Heart left ventricle (tissue), 16 donors: ENCODE data around the gene IGFBP7. TPM values are rescaled to one million over a fixed set of nuclear protein-coding genes. Genes with fewer than 3 reads are reported as not detected.
A peak's percentile ranks its signal among the peaks of the same experiment; 100 is the strongest.

Source experiments
- ATAC-seq, 4 donors: fragments of 200-7000 bp; cut with Tn5 transposase; one replicate each; pipeline ENCODE4 v1.9.1; 2020 to 2022; ENCODE audit warnings: moderate library complexity in 4 of 4, mild to moderate bottlenecking in 3 of 4, moderate number of reproducible peaks in 1 of 4
- DNase-seq, 5 donors: peaks; one replicate each; pipeline ENCODE4 v3.0.0-alpha.2; 2020
- H3K27ac ChIP-seq, 12 donors: fragments of 200-600 bp; sonication (generic) in 4 of 12; one replicate each; pipeline versions ENCODE4 v1.5.0 to v1.8.0; 2016 to 2022; ENCODE audit warnings: mild to moderate bottlenecking in 2 of 12
- H3K27me3 ChIP-seq, 9 donors: fragments of 200-600 bp; sonication (generic) in 2 of 9; one replicate each; pipeline versions ENCODE4 v1.5.1 to v1.8.0; 2016 to 2022; ENCODE audit warnings: mild to moderate bottlenecking in 3 of 9
- H3K36me3 ChIP-seq, 9 donors: fragments of 200-600 bp; sonication (generic) in 2 of 9; one replicate each; pipeline versions ENCODE4 v1.5.0 to v1.8.0; 2018 to 2022; ENCODE audit warnings: mild to moderate bottlenecking in 2 of 9
- H3K4me1 ChIP-seq, 12 donors: fragments of 200-600 bp; sonication (generic) in 4 of 12; one replicate each; pipeline versions ENCODE4 v1.5.0 to v1.8.0; 2016 to 2022; ENCODE audit warnings: mild to moderate bottlenecking in 3 of 12
- H3K4me3 ChIP-seq, 12 donors: fragments of 200-600 bp; sonication (generic) in 4 of 12; one replicate each; pipeline versions ENCODE4 v1.5.0 to v1.8.0; 2017 to 2022; ENCODE audit warnings: mild to moderate bottlenecking in 9 of 12, moderate library complexity in 4 of 12
- H3K9me3 ChIP-seq, 12 donors: fragments of 200-600 bp; sonication (generic) in 4 of 12; one replicate each; pipeline versions ENCODE4 v1.5.0 to v1.8.0; 2016 to 2022; ENCODE audit warnings: mild to moderate bottlenecking in 1 of 12
- CTCF ChIP-seq, 12 donors: fragments of 200-600 bp; sonication (generic) in 4 of 12; IDR thresholded peaks; one replicate each; pipeline versions ENCODE4 v1.5.0 to v1.8.0; 2018 to 2022; ENCODE audit warnings: antibody characterized with exemption in 12 of 12, mild to moderate bottlenecking in 5 of 12
- POLR2A ChIP-seq, 2 donors: fragments of 450-650 bp; IDR thresholded peaks; one replicate each; pipeline ENCODE4 v1.6.1; 2017; ENCODE audit warnings: antibody characterized with exemption in 2 of 2, mild to moderate bottlenecking in 2 of 2, moderate library complexity in 2 of 2
- WGBS, 4 donors: extraction: QIAGEN DNeasy Blood & Tissue Kit in 2 of 4; methylation state at CpG; one replicate each; pipeline versions ENCODE4 v1.1.5 to v1.1.7; 2013 to 2018; 5-methylcytosine and 5-hydroxymethylcytosine counted together
- intact Hi-C, 10 donors: fragments of 100-400 bp; cut with DNase I; formaldehyde crosslinking; loops; one replicate each; pipeline versions ENCODE4 v1.11.1 to v1.14.2; 2022
- long read RNA-seq, 3 donors: library from polyadenylated mRNA; unstranded; transcript quantifications; one replicate each; pipeline ENCODE4 v2.0.0, GENCODE V29; 2020 to 2021
- polyA plus RNA-seq, 2 donors: library from polyadenylated mRNA; stranded (reverse); fragments of 200-250 nt; gene quantifications; one replicate each; pipeline ENCODE4 v1.2.3, GENCODE V29; 2013
- total RNA-seq, 9 donors: library from RNA; depleted of rRNA in 2 of 9; stranded (reverse); fragments of >200 nt in 2 of 9; fragmentation: NEBNext Ultra II Directional in 3 of 9; extraction: Animal tissue kit (Norgen Biotek cat#: 25700) in 3 of 9; gene quantifications; one replicate each; pipeline versions ENCODE4 v1.1.0 to v1.2.4, GENCODE V29; 2016 to 2023
- donor health status: ischemic (EF 13 %, LVEDD 7.1; RV severe dilation, severe dysfunction).
- donor health status: healthy with polysubstance abuse.
- donor health status: DM: no; HTN: yes; CAD: no.
- donor health status: DM: no; HTN: no; CAD: no.
- donor health status: ischemic (EF 25% LVEDD 6.9; RV normal size, moderate dysfunction).
- donor health status: ischemic (EF 25% LVEDD 5.7; RV mildly dilated, moderate dysfunction).
- donor health status: healthy.
- donor health status: DM: yes; HTN: yes; CAD: no.
- donor health status: ischemic (EF 35%, LVEDD 5.7; RV mildly dilated, moderate dysfunction).
- donor health status: nonischemic (EF 11% LVEDD 7.7; RV severe dilation, severe dysfunction).
- donor health status: DM: yes; HTN: yes; CAD: no.
- donor health status: PGD.
- donor health status: ischemic (EF 29% LVEDD 5.4; RV normal size, mild dysfunction).
- donor health status: nonischemic (EF 23%, LVEDD 6.1; RV moderate dilation, normal function).

IGFBP7 gene, protein sequence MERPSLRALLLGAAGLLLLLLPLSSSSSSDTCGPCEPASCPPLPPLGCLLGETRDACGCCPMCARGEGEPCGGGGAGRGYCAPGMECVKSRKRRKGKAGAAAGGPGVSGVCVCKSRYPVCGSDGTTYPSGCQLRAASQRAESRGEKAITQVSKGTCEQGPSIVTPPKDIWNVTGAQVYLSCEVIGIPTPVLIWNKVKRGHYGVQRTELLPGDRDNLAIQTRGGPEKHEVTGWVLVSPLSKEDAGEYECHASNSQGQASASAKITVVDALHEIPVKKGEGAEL
- total RNA-seq = 1,000 to 10,000 TPM in 2 of 9 donors, 100 to 1,000 TPM in 7; 494 to 1,088 (median 585) TPM
- polyA plus RNA-seq = 100 to 1,000 TPM; 458 to 857 TPM
- long read RNA-seq, donor 1, transcript IGFBP7-201 (5 exons, 1,427 nt) = major isoform, 492 of 514 reads
- long read RNA-seq, donor 1, partial matches to known transcripts = 9 of 514 reads
- long read RNA-seq, donor 1, other reads (novel, unspliced or antisense) = 12 of 514 reads
- long read RNA-seq, donor 2, transcript IGFBP7-201 (5 exons, 1,427 nt) = major isoform, 76 of 88 reads
- long read RNA-seq, donor 2, partial matches to known transcripts = 11 of 88 reads
- long read RNA-seq, donor 2, other reads (novel, unspliced or antisense) = 1 of 88 reads
- long read RNA-seq, donor 3, transcript IGFBP7-201 (5 exons, 1,427 nt) = major isoform, 280 of 308 reads
- long read RNA-seq, donor 3, partial matches to known transcripts = 16 of 308 reads
- long read RNA-seq, donor 3, other reads (novel, unspliced or antisense) = 11 of 308 reads

- WGBS, 4 donors = 0 to 1% (median 0%) methylated on average over 2 to 101 of the region's 101 CpGs
Measured at GRCh38 chr4:57109847-57110639, at the start of gene IGFBP7. Gene IGFBP7, minus strand, starts transcription at chr4:57110385. Its CDS starts 34 bp downstream, at chr4:57110351.

GRCh38 chr4:57159866-57160265 is 49.7 kb upstream of the IGFBP7 start:
- Histone ChIP-seq H3K9me3 (peaks cover 0 to 6% (median 0%) of the 10 kb centered on the region in 12 donors), H3K4me1 (peaks cover 0 to 12% (median 5%) of the 10 kb centered on the region in 12 donors), H3K27me3 (no peaks in the 10 kb centered on the region), H3K4me3 (no peak overlapping the region), H3K27ac (no peak overlapping the region), H3K36me3 (no peaks in the 10 kb centered on the region)
- ATAC-seq = no peak
- WGBS, 4 donors = 69 to 98% (median 88%) methylated on average over 1 of the region's 1 CpG
- DNase-seq = no peak
- TF ChIP-seq CTCF (IDR thresholded peaks at IDR 0.05) = no peak
- no peak for TF ChIP-seq POLR2A (IDR thresholded peaks at IDR 0.05)
- intact Hi-C loops = loop anchor here (2.0 to 10.0 kb wide), 14 partner anchors 43 to 1065 kb away; partner anchors contain the start of gene IGFBP7 (in 3 of the 10)

More at GRCh38 chr4:57109847-57110639, at the start of gene IGFBP7:
- Histone ChIP-seq H3K4me3 (peak within 1 kb of the TSS; percentile 69 to 100 (median 94)), H3K9me3 (no peaks in the 10 kb centered on the region), H3K36me3 (peaks cover 0 to 14% (median 0%) of the 10 kb centered on the region in 9 donors), H3K4me1 (peaks cover 2 to 53% (median 37%) of the 10 kb centered on the region in 12 donors), H3K27me3 (no peaks in the 10 kb centered on the region), H3K27ac (peak within 1 kb of the TSS; percentile 94 to 99 (median 98))
- peak; percentile 80 to 95 (median 91) for ATAC-seq
- intact Hi-C loops = loop anchor here (1.0 to 5.0 kb wide), 8 partner anchors 38 to 133 kb away; partner anchors contain the start of genes NOA1 (in 1 of the 10) and POLR2B (in 1 of the 10)
- DNase-seq = peak; percentile 77 to 87 (median 82)
- peak in 7 of 12 donors; percentile 7 to 42 (median 24) for TF ChIP-seq CTCF (IDR thresholded peaks at IDR 0.05)
- TF ChIP-seq POLR2A (IDR thresholded peaks at IDR 0.05) = peak in 1 of 2 donors; percentile 93

GRCh38 chr4:57158762-57159161 is 48.6 kb upstream of the IGFBP7 start:
- TF ChIP-seq CTCF (IDR thresholded peaks at IDR 0.05) (no peak), POLR2A (IDR thresholded peaks at IDR 0.05) (no peak)
- H3K27me3 ChIP-seq = no peaks in the 10 kb centered on the region
- H3K36me3 ChIP-seq = no peaks in the 10 kb centered on the region
- intact Hi-C loops = loop anchor here in 5 of 10 donors (2.0 to 10.0 kb wide), 4 partner anchors 41 to 124 kb away; no protein-coding TSS in a partner anchor
- H3K4me3 ChIP-seq = no peak overlapping the region
- DNase-seq (no peak), ATAC-seq (no peak)
- WGBS, 4 donors = 94 to 100% (median 98%) methylated on average over 1 of the region's 1 CpG
- H3K4me1 ChIP-seq = peaks cover 0 to 8% (median 2%) of the 10 kb centered on the region in 12 donors
- H3K27ac ChIP-seq = no peak overlapping the region
- H3K9me3 ChIP-seq = peaks cover 0 to 6% (median 0%) of the 10 kb centered on the region in 12 donors
